Sigmoid colon (tissue), 4 donors: ENCODE results near the gene GNLY.

Experiments
- CTCF ChIP-seq, 4 experiments: fragments of 450-650 bp in 3 of 4; fragments of 200-600 bp in 1 of 4; IDR thresholded peaks; one replicate each; pipeline ENCODE4 v1.5.1; 2016 to 2019; ENCODE audit warnings: antibody characterized with exemption in 4 of 4, mild to moderate bottlenecking in 3 of 4, moderate library complexity in 2 of 4
- EP300 ChIP-seq, 4 donors: sonication (generic); formaldehyde crosslinking; IDR thresholded peaks; one replicate each; pipeline ENCODE4 v1.6.1; 2017; ENCODE audit warnings: antibody characterized with exemption in 4 of 4
- POLR2A ChIP-seq, 2 donors: fragments of 450-650 bp; IDR thresholded peaks; one replicate each; pipeline ENCODE4 v1.6.1; 2016; ENCODE audit warnings: antibody characterized with exemption in 2 of 2, mild to moderate bottlenecking in 2 of 2, moderate library complexity in 2 of 2
- POLR2AphosphoS5 ChIP-seq, 4 donors: sonication (generic); formaldehyde crosslinking; IDR thresholded peaks; one replicate each; pipeline ENCODE4 v1.6.1; 2017; ENCODE audit warnings: antibody characterized with exemption in 4 of 4

DNA sequence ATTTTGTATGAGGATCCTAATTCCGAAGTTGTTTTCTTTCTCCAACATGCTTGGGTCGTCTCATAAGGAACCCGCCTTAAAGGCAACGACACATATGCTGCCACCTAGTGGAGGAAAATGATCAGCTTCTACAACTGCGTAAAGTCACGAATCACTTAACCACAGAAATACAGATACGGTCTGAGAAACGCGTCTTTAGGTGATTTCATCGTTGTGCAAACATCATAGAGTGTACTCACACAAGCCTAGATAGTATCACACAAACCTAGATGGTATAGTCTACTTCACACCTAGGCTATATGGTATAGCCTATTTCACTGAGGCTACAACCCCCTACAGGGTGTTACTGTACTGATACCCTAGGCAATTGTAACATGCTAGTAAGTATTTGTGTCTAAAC lies 13.1 kb downstream of the GNLY start:
- TF ChIP-seq CTCF (IDR thresholded peaks at IDR 0.05) (peak; percentile 69 to 81 (median 74)), POLR2A (IDR thresholded peaks at IDR 0.05) (no peak), EP300 (IDR thresholded peaks at IDR 0.05) (no peak), POLR2AphosphoS5 (IDR thresholded peaks at IDR 0.05) (no peak)
